Fibroblast of pulmonary artery (primary cell): Measurements from ENCODE around the gene MYH9.
"Not testable (repeated sequence)": the region's sequence is repeated elsewhere in the genome, so short reads cannot be mapped to it uniquely, and the experiment has no call there.

ENCODE experiments used
- DNase-seq: peaks from one replicate; pipeline ENCODE4 v3.0.0-alpha.2; 2010; ENCODE audit warnings: low read depth
- H3K4me3 ChIP-seq: replicated peaks from 2 replicates; pipeline ENCODE4 v1.5.1; 2011; ENCODE audit warnings: low read depth, mild to moderate bottlenecking, control low read depth, low read length, moderate library complexity
- CTCF ChIP-seq: IDR thresholded peaks from 2 replicates; pipeline ENCODE4 v1.5.1; 2011; ENCODE audit warnings: mild to moderate bottlenecking, control low read depth, low read length, inconsistent platforms; ENCODE audit errors: missing control alignments

The MYH9 gene

DNA sequence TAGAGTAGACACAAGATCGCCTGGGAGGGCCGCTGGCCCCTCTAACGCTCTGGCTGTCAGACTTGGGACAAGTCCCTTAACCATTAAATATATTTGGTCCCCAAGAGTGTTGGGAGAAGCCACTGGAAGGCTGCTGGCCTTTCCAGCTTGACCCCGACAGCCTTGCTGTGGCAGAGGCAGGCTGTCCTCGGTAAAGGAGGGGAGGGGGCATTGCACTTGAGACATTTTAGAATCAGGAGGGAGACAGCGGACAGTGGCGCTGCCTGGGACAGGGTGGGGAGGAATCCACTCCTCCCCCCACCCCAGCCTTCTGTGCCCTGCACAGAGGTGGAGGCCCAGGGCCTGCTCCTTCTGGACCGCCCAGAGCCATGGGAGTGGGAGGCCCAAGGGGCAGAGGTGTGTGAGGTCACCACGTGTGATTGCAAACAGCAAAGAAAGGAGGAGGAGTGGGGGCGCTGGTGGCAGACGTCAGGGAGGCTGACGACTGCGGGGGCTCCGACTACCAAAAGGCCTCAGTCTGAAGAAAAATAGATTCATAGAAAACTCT lies 105.9 kb downstream of the MYH9 start:
- H3K4me3 ChIP-seq = no peak overlapping the region
- TF ChIP-seq CTCF = no peak
- DNase-seq = no peak

GRCh38 chr22:36280379-36280778 lies 107.4 kb downstream of the MYH9 start:
- TF ChIP-seq CTCF = no peak
- DNase-seq = no peak
- no peak overlapping the region for H3K4me3 ChIP-seq

DNA sequence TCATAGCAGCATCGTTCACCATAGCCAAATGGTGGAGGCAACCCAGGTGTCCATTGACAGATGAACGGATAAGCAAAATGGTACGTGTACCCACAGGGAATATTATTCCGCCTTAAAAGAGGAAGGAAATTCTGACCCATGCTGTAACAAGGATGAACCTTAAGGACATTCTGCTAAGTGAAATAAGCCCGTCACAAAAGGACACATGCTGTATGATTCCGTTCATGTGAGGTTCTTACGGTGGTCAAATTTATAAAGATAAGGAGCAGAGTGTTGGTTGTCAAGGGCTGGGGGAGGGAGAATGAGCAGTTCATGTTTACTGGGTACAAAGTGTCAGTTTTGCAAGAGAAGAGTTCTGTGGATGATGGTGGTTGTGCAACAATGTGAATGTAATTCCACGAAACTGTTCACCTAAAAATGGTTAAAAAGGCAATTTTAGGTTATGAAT lies 108.5 kb downstream of the MYH9 start:
- H3K4me3 ChIP-seq = no peak overlapping the region

DNA sequence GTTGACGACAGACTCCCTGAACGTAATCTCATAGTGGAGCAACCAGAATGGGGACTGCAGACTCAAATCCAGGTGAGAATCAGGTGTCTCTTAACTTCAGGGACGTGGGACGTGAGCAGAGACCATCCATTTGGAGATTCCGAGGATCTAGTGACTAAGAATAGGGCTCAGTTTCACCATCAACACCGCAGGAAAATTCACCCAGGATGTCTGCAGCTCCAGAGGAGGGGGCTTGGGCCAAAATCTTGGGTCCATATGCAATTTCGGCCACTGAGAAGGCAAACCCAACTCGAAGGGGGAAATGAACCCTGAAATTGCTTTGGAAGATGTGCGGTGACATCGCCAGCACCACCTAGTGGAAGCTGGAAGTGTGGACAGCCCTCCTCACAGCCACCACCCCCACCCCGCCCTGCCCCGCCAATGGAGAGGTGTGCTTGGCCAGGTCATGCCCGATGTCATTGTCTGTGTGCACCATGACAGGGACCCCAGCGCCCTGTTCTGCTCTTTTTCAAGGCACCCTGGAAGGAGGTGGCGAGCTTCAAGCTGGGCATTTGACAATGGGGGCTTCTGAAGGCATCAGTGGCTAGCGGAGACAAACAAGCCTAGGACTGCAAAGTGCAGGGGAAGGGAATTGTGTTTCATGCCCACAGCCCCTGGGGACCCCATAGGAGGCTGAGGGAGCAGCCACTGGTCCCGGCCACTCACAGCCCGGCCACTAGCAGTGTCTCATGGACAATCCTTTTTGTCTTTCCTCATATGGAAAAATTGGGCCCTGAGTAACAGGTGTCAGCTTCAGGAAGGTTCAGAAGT lies 110.1 kb downstream of the MYH9 start:
- peak; percentile 76 for TF ChIP-seq CTCF
- peak; percentile 70 for DNase-seq
- no peak overlapping the region for H3K4me3 ChIP-seq

More for the DNA sequence above, 108.5 kb downstream of the MYH9 start:
- no peak for TF ChIP-seq CTCF
- DNase-seq = no peak

DNA sequence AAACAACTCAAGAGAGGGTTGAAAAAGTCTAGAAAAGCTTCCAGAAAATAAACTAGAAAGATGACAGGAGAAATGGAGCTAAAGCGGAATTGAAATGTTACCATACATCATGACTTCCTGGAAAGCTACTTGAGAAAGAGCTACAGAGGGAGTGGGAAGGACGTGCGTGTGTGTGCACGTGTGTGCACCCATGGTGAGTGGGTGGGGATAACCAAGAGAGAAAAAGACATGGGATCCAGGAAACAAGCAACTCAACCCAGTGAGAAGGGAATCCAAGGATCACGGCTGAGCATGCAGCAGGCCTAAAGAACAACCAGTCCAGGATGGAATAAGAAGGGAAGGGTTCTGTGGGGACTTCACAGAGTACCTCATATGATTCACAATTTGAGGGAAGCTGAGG lies 113.2 kb downstream of the MYH9 start:
- no peak overlapping the region for H3K4me3 ChIP-seq
- DNase-seq = no peak
- TF ChIP-seq CTCF = no peak

DNA sequence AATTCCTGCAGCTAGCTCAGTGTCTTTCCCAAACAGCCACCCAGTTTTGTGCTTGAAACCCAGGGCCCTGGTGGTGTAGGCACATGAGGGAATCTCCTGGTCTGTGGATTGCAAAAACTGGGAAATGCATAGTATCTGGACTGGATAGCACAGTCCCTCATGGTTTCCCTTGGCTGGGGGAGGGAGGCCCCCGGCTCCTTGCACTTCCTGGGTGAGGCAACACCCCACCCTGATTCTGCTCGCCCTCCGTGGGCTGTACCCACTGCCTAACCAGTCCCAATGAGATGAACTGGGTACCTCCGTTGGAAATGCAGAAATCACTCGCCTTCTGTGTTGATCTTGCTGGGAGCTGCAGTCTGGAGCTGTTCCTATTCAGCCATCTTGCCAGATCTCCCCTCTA lies 115.8 kb downstream of the MYH9 start:
- H3K4me3 ChIP-seq, DNase-seq: not testable (repeated sequence)

DNA sequence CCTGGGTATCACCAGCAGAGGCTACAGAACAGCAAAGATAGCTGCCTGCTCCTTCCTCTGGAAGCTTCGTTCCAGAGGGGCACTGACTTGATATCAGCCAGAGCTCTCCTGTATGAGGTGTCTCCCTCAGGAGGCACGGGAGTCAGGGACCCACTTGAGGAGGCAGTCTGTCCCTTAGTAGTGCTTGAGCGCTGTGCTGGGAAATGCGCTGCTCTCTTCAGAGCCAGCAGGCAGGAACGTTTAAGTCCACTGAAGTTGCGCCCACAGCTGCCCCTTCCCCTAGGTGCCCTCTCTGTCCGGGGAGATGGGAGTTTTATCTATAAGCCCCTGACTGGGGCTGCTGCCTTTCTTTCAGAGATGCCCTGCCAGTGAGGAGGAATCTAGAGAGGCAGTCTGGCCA lies 116.5 kb downstream of the MYH9 start:
- not testable (repeated sequence) for H3K4me3 ChIP-seq, DNase-seq

DNA sequence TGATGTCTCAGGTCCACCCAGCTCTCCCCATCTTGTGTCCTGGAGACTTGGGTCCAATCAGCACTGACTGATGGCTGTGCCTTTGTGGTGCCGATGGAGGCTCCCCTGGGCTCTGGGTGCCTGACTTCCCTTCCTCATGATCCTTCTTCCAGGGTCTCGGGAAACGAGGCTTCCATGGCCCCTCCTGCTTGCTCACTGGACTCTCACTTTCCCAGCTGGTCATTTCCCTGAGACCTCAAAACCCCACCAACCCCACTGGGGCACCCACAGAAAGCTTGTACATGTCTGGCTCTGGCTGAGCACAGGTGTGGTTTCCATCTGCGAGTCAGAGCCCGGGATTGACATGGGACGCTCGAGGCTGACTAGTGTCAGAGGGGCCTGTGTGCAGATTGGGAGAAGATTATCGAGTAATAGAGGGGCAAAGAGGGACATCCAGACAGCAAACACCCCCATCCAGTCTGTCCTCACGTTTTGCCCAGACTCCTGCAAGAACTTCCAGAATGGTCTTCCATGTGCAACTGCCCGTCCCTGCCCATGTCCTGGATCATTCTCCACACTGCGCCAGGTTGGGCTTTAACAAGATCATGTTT lies 119.8 kb downstream of the MYH9 start:
- H3K4me3 ChIP-seq = no peak overlapping the region
- no peak for TF ChIP-seq CTCF
- no peak for DNase-seq
